H9 (cell line): ENCODE data around the gene TMEM14C. TPM values are rescaled to one million over a fixed set of nuclear protein-coding genes. Genes with fewer than 3 reads are reported as not detected.
A peak's percentile ranks its signal among the peaks of the same experiment; 100 is the strongest.

ENCODE experiments used
- DNase-seq: peaks from one replicate; pipeline ENCODE4 v3.0.0-alpha.2; 2017
- H2AFZ ChIP-seq: one replicate; pipeline ENCODE4 v1.6.1; 2013; ENCODE audit warnings: mild to moderate bottlenecking, low read length, control low read depth, moderate library complexity
- H2AK5ac ChIP-seq: 2 replicates; pipeline ENCODE4 v1.6.1; 2013; ENCODE audit warnings: low read length, control low read depth, mixed read lengths; ENCODE audit not compliant: insufficient read length
- H2BK120ac ChIP-seq: one replicate; pipeline ENCODE4 v1.6.1; 2013; ENCODE audit warnings: low read depth, mild to moderate bottlenecking, low read length, control low read depth, inconsistent platforms; ENCODE audit not compliant: poor library complexity, severe bottlenecking
- H2BK12ac ChIP-seq: 2 replicates; pipeline ENCODE4 v1.6.1; 2013; ENCODE audit warnings: low read length, control low read depth, mixed read lengths, low read depth; ENCODE audit not compliant: insufficient read length
- H2BK15ac ChIP-seq: 2 replicates; pipeline ENCODE4 v1.6.1; 2013; ENCODE audit warnings: low read depth, low read length, control low read depth
- H2BK20ac ChIP-seq: one replicate; pipeline ENCODE4 v1.6.1; 2013; ENCODE audit warnings: low read depth, mild to moderate bottlenecking, low read length, control low read depth, inconsistent platforms; ENCODE audit not compliant: poor library complexity, severe bottlenecking
- H2BK5ac ChIP-seq: 2 replicates; pipeline ENCODE4 v1.6.1; 2013; ENCODE audit warnings: low read length, control low read depth, mixed read lengths; ENCODE audit not compliant: insufficient read length
- H3K14ac ChIP-seq: 2 replicates; pipeline ENCODE4 v1.6.1; 2013; ENCODE audit warnings: low read length, control low read depth; ENCODE audit not compliant: insufficient read depth
- H3K18ac ChIP-seq: 2 replicates; pipeline ENCODE4 v1.6.1; 2013; ENCODE audit warnings: low read depth, mild to moderate bottlenecking, mixed read lengths, low read length, control low read depth; ENCODE audit not compliant: insufficient read length
- H3K23ac ChIP-seq: 2 replicates; pipeline ENCODE4 v1.6.1; 2013; ENCODE audit warnings: low read length, control low read depth, mixed read lengths, low read depth; ENCODE audit not compliant: insufficient read length
- H3K23me2 ChIP-seq: 2 replicates; pipeline ENCODE4 v1.6.1; 2013; ENCODE audit warnings: low read depth, mild to moderate bottlenecking, mixed read lengths, low read length, control low read depth; ENCODE audit not compliant: insufficient read length, poor library complexity, severe bottlenecking
- H3K27ac ChIP-seq: 2 replicates; pipeline ENCODE4 v1.5.1; 2013; ENCODE audit warnings: low read length, control low read depth, mixed read lengths, low read depth; ENCODE audit not compliant: insufficient read length
- H3K27me3 ChIP-seq: 2 replicates; pipeline ENCODE4 v1.6.1; 2013; ENCODE audit warnings: low read length, control low read depth, inconsistent platforms; ENCODE audit not compliant: insufficient read depth
- H3K4ac ChIP-seq: 2 replicates; pipeline ENCODE4 v1.6.1; 2013; ENCODE audit warnings: low read depth, mild to moderate bottlenecking, control low read depth, inconsistent platforms, low read length, moderate library complexity
- H3K4me1 ChIP-seq: 2 replicates; pipeline ENCODE4 v1.6.1; 2013; ENCODE audit warnings: low read length, control low read depth, inconsistent platforms; ENCODE audit not compliant: insufficient read depth
- H3K4me2 ChIP-seq: 2 replicates; pipeline ENCODE4 v1.6.1; 2013; ENCODE audit warnings: low read length, control low read depth, mixed read lengths; ENCODE audit not compliant: insufficient read length, insufficient read depth
- H3K56ac ChIP-seq: 2 replicates; pipeline ENCODE4 v1.6.1; 2013; ENCODE audit warnings: low read depth, mild to moderate bottlenecking, mixed read lengths, low read length, control low read depth; ENCODE audit not compliant: insufficient read length
- H3K79me1 ChIP-seq: 2 replicates; pipeline ENCODE4 v1.6.1; 2013; ENCODE audit warnings: low read depth, mild to moderate bottlenecking, moderate library complexity, low read length, control low read depth, inconsistent platforms; ENCODE audit not compliant: insufficient read depth, poor library complexity, severe bottlenecking
- H3K79me2 ChIP-seq: 2 replicates; pipeline ENCODE4 v1.6.1; 2013; ENCODE audit warnings: low read length, control low read depth, inconsistent platforms; ENCODE audit not compliant: insufficient read depth
- H3K9ac ChIP-seq: 2 replicates; pipeline ENCODE4 v1.6.1; 2013; ENCODE audit warnings: low read length, control low read depth, mixed read lengths; ENCODE audit not compliant: insufficient read length; ENCODE audit errors: extremely low read depth
- H3K9me3 ChIP-seq: one replicate; pipeline ENCODE4 v1.6.1; 2013; ENCODE audit warnings: low read depth, low read length, inconsistent platforms; ENCODE audit not compliant: control insufficient read depth
- H3T11ph ChIP-seq: one replicate; pipeline ENCODE4 v1.6.1; 2013; ENCODE audit warnings: mild to moderate bottlenecking, low read length, control low read depth, inconsistent platforms
- H4K20me1 ChIP-seq: one replicate; pipeline ENCODE4 v1.6.1; 2013; ENCODE audit not compliant: control insufficient read depth, insufficient read length, insufficient read depth
- H4K5ac ChIP-seq: 2 replicates; pipeline ENCODE4 v1.6.1; 2013; ENCODE audit warnings: low read depth, mild to moderate bottlenecking, mixed read lengths, low read length, control low read depth; ENCODE audit not compliant: insufficient read length
- H4K8ac ChIP-seq: replicated peaks from 2 replicates; pipeline ENCODE4 v1.6.1; 2013; ENCODE audit warnings: low read length, control low read depth, mixed read lengths, low read depth; ENCODE audit not compliant: insufficient read length
- H4K91ac ChIP-seq: 2 replicates; pipeline ENCODE4 v1.6.1; 2013; ENCODE audit warnings: low read depth, mild to moderate bottlenecking, moderate library complexity, mixed read lengths, low read length, control low read depth; ENCODE audit not compliant: insufficient read length
- H3K27ac Mint-ChIP-seq, 3 experiments: 2 replicates in 2 of 3; 3 replicates in 1 of 3; pipeline ENCODE4 v1.8.0; 2020 to 2021; ENCODE audit warnings: mixed read lengths in 3 of 3, mild to moderate bottlenecking in 1 of 3, moderate library complexity in 1 of 3
- H3K27me3 Mint-ChIP-seq: 2 replicates; pipeline ENCODE4 v1.8.0; 2021; ENCODE audit warnings: low read depth, mild to moderate bottlenecking, moderate library complexity, mixed read lengths
- H3K36me3 Mint-ChIP-seq, 3 experiments: 2 replicates in 2 of 3; 3 replicates in 1 of 3; pipeline ENCODE4 v1.8.0; 2020 to 2021; ENCODE audit warnings: low read depth in 3 of 3, mixed read lengths in 3 of 3; ENCODE audit not compliant: insufficient read depth in 1 of 3
- H3K4me1 Mint-ChIP-seq, 2 experiments: 2 replicates each; pipeline ENCODE4 v1.8.0; 2020; ENCODE audit warnings: mixed read lengths in 2 of 2
- H3K4me3 Mint-ChIP-seq, 2 experiments: 2 replicates in 1 of 2; 3 replicates in 1 of 2; pipeline ENCODE4 v1.8.0; 2020 to 2021; ENCODE audit warnings: mild to moderate bottlenecking in 2 of 2, mixed read lengths in 2 of 2, moderate library complexity in 1 of 2
- H3K9me3 Mint-ChIP-seq, 2 experiments: 2 replicates in 1 of 2; 3 replicates in 1 of 2; pipeline ENCODE4 v1.8.0; 2020; ENCODE audit warnings: mild to moderate bottlenecking in 2 of 2, mixed read lengths in 2 of 2, moderate library complexity in 1 of 2
- WGBS: extraction: QIAGEN DNeasy Blood & Tissue Kit; methylation state at CpG from one replicate; pipeline ENCODE4 v1.1.7; 2013; ENCODE audit warnings: missing lambda C conversion rate, low lambda C conversion rate, mixed read lengths; ENCODE audit not compliant: insufficient read length; ENCODE audit errors: extremely low coverage; 5-methylcytosine and 5-hydroxymethylcytosine counted together
- long read RNA-seq: library from polyadenylated mRNA; unstranded; transcript quantifications from one replicate; pipeline ENCODE4 v2.0.0, GENCODE V29; 2020
- total RNA-seq: library from RNA; stranded (reverse); gene quantifications from 2 replicates; pipeline ENCODE4 v1.2.1, GENCODE V29; 2021
- TF ChIP-seq, protein P1 (sequence below): fragments of 200-600 bp; sonication (generic); conservative IDR thresholded peaks from 3 replicates; pipeline ENCODE4 v1.8.0; 2021; ENCODE audit warnings: antibody characterized with exemption, mild to moderate bottlenecking

The TMEM14C gene
- total RNA-seq, result 94.4 and 104 TPM in 2 replicates
- long read RNA-seq, transcript TMEM14C-201 (6 exons, 1,113 nt), result major isoform, 146 of 164 reads
- long read RNA-seq, partial matches to known transcripts, result 3 of 164 reads
- long read RNA-seq, other reads (novel, unspliced or antisense), result 11 of 164 reads

GRCh38 chr6:10722820-10723566 lies at the start of gene TMEM14C:
Gene TMEM14C, plus strand, starts transcription at chr6:10723070. Its CDS starts 1,544 bp downstream, at chr6:10724614.
- no peaks in the 10 kb centered on the region for H3K9me3 ChIP-seq
- H4K91ac ChIP-seq, result no peak within 1 kb of the TSS
- no peak within 1 kb of the TSS for H2BK20ac ChIP-seq
- peak within 1 kb of the TSS; percentile 98 to 99 (median 99) for H3K27ac Mint-ChIP-seq
- peak within 1 kb of the TSS; percentile 82 for H3K27ac ChIP-seq
- no peak within 1 kb of the TSS for H4K5ac ChIP-seq
- H3K4me1 Mint-ChIP-seq, result peaks cover 19 to 23% of the 10 kb centered on the region in 2 experiments
- H3K27me3 ChIP-seq, result no peaks in the 10 kb centered on the region
- peak; percentile 99 for DNase-seq
- no peak within 1 kb of the TSS for H3K23ac ChIP-seq
- no peak within 1 kb of the TSS for H2BK120ac ChIP-seq
- no peak within 1 kb of the TSS for H3T11ph ChIP-seq
- no peaks in the 10 kb centered on the region for H3K79me2 ChIP-seq
- H3K79me1 ChIP-seq, result no peaks in the 10 kb centered on the region
- H3K4me3 Mint-ChIP-seq, result peak within 1 kb of the TSS; percentile 90 to 96
- H3K23me2 ChIP-seq, result peaks cover 9% of the 10 kb centered on the region
- H3K36me3 Mint-ChIP-seq, result peaks cover 10 to 41% (median 38%) of the 10 kb centered on the region in 3 experiments
- no peak within 1 kb of the TSS for H2AK5ac ChIP-seq
- no peaks in the 10 kb centered on the region for H4K20me1 ChIP-seq
- peak within 1 kb of the TSS; percentile 54 for H2AFZ ChIP-seq
- peak within 1 kb of the TSS; percentile 95 for H3K9ac ChIP-seq
- no peak within 1 kb of the TSS for H3K4ac ChIP-seq
- H3K56ac ChIP-seq, result no peak within 1 kb of the TSS
- no CpG with 5 or more reads among the region's 55 CpGs for WGBS
- H3K4me2 ChIP-seq, result peak within 1 kb of the TSS; percentile 76
- H3K4me1 ChIP-seq, result 0 out of 2 replicates have a peak, but pooled peaks cover 2% of the 10 kb centered on the region
- peak within 1 kb of the TSS; percentile 34 for H3K18ac ChIP-seq
- no peaks in the 10 kb centered on the region; the same call in 1 of the 2 replicates for H3K27me3 Mint-ChIP-seq
- H3K9me3 Mint-ChIP-seq, result peaks cover 3% of the 10 kb centered on the region in 2 experiments; a peak in 3 of 5 replicates
- H2BK15ac ChIP-seq, result no peak within 1 kb of the TSS
- TF ChIP-seq, protein P1, sequence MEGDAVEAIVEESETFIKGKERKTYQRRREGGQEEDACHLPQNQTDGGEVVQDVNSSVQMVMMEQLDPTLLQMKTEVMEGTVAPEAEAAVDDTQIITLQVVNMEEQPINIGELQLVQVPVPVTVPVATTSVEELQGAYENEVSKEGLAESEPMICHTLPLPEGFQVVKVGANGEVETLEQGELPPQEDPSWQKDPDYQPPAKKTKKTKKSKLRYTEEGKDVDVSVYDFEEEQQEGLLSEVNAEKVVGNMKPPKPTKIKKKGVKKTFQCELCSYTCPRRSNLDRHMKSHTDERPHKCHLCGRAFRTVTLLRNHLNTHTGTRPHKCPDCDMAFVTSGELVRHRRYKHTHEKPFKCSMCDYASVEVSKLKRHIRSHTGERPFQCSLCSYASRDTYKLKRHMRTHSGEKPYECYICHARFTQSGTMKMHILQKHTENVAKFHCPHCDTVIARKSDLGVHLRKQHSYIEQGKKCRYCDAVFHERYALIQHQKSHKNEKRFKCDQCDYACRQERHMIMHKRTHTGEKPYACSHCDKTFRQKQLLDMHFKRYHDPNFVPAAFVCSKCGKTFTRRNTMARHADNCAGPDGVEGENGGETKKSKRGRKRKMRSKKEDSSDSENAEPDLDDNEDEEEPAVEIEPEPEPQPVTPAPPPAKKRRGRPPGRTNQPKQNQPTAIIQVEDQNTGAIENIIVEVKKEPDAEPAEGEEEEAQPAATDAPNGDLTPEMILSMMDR, result no peak
- H3K14ac ChIP-seq, result peak within 1 kb of the TSS; percentile 37; the same call in 1 of the 2 replicates
- no peak within 1 kb of the TSS for H2BK12ac ChIP-seq
- no peak within 1 kb of the TSS for H2BK5ac ChIP-seq
- H4K8ac ChIP-seq, result no peak within 1 kb of the TSS
